SKM-1 (cell line): ENCODE measurements around the gene FAM222B.
"Not testable (repeated sequence)": the region's sequence is repeated elsewhere in the genome, so short reads cannot be mapped to it uniquely, and the experiment has no call there.

Source experiments
- DNase-seq: peaks from one replicate; lab custom pipeline; 2025; ENCODE audit not compliant: unreplicated experiment; lab: John Stamatoyannopoulos, UW

The FAM222B gene

GRCh38 chr17:28846231-28846630 lies 3.6 kb upstream of the FAM222B start:
- no peak for DNase-seq

DNA sequence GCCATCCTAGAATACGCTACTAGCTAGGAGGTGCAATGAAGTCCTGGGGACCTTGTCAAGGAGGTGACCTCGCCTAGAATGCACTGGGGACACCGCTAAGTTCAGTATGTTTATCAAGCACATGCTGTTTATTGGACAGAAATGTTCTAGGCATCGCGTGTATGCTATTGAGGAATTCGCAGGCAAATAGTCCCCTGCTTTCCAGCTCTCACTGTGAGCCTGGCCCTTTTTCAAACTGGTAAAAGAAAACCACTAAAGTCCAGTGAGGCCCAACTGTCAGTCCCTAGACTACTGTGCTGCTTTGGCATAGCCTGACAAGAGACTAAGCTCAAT lies 1.2 kb upstream of the FAM222B start:
- DNase-seq, result no peak

- DNase-seq, result no peak
Observed at GRCh38 chr17:28841901-28842281, 699 bp downstream of the FAM222B start.

- no peak for DNase-seq
Observed at GRCh38 chr17:28839221-28839620, 3.4 kb downstream of the FAM222B start.

- DNase-seq, result not testable (repeated sequence)
Observed at GRCh38 chr17:28836541-28836940, 6.0 kb downstream of the FAM222B start.

DNA sequence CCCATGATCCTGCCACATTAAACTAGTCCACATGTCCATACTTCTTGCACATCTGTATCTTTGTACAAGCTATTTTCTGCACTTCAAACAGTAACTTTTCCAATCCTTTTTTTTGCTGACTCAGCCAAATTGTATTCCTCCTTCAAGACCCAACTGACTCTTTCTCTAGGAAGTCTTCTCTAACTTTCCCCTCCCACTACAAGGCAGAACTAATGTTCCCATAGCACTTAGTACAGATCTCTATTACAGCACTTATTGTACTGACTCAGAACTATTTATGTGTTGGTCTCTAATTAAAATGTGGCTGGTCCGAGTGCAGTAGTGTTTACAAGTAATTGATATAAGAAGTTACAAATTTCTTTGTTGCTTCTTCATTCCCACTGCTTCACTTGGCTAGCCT lies 8.2 kb downstream of the FAM222B start:
- no peak for DNase-seq

DNA sequence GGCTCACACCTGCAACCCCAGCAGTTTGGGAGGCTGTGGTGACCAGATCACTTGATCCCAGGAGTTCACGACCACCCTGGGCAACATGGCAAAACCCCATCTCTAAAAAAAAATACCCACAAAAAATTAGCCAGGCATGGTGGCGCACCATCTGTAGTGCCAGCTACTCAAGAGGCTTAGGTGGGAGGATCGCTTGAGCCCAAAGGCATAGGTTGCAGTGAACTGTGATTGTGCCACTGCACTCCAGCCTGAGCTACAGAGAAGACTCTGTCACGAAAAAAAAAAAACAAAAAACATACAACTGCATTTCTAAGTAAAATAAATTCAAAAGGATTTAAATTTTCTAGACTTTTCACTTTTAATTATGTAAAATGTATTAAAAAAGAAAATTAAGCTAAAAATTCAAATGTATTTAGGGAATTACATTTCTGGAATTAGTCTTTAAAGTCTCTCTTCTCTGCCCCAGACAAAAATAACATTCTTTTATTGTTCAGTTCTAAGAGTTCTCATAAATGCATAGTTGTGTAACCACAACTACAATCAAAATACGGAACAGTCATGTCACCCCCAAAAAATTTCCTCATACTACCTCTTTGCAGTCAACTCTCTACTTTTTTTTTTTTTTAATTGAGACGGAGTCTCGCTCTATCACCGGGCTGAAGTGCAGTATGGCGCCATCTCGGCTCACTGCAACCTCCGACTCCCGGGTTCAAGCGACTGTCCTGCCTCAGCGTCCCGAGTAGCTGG lies 14.1 kb downstream of the FAM222B start:
- DNase-seq, result no peak

DNA sequence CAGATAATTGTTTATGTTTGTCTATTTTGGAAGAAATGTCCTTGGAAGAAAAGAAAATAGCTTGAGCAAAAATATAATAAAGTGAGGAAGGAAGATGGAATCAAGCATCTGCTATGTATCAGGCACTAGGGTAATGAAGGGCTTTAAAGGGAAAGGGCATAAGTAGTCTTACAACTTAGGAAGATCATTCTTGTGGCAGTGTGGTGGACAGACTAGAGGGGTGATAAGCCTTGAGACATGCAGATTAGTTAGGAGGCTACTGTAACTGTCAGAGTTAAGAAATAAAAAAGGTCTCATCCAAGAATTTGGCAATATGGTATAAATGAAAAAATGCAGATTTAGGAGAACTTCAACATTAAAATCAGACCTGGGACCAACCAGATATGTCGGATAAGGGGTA lies 14.9 kb downstream of the FAM222B start:
- no peak for DNase-seq

DNA sequence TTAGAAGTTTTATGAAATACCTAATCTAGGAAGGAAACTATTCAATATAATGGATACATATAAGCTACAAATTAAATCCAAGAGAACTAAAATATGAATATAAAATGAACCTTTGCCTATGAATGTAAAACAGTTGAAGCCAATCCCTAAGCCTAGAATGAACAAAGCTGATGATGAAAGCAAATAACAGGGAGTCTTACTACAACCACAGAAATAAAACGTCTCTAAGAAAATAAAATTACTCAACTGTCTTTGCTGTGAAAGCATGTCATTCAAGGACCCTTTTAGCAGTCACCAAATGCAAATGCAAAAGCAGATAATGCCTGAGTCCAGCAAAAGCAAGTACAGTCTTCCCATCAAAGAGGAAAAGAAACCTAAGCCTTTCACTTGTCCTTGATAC lies 23.0 kb downstream of the FAM222B start:
- DNase-seq, result no peak

- no peak for DNase-seq
Observed at GRCh38 chr17:28818819-28819221, 23.8 kb downstream of the FAM222B start.

DNA sequence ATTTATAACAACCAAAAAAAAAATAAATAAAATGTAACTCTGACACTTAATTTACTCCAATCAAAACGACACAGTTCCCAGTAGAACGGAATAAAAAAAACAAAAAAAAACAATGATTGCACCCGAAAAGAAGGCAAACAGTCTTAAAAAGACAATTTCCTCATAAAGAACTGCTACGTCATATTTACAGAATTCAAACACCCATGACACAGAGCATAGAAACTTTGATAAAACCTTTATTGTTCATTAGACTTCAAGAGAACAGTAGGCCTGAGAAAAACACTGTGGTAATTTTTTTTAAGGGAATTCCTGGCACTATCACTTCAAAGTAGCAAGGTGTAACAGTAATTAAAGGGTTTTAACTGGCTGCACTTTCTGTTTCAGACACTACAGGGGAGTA lies 26.1 kb downstream of the FAM222B start:
- DNase-seq, result no peak

DNA sequence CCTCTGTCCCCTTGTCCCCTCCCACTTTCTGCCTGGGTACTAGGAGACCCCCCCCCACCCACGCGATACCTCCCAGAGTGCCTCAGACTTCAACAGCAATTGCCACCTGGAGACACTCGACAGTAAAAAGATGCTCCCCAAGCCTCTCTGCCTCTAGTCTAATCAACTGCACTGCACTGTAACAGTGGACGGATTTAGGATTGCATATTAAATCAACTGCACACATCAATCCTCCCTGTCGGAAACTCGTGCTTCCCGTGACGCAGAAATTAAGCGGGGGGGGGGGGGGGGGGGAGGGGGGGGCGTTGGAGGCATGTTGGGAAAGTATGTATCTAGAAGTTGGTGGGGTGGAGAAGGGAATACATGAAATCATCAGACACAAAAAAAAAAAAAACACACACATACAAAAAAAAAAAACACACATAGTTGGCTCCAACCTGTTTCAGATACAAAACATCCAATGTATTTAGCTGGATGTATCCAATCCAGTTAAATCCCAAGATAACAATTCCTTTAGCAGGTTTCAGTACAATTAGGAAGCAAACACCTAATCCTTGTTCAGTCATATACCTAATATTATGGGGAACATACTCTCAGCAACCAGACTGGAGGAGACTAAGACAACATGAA lies 29.7 kb downstream of the FAM222B start:
- DNase-seq, result no peak

DNA sequence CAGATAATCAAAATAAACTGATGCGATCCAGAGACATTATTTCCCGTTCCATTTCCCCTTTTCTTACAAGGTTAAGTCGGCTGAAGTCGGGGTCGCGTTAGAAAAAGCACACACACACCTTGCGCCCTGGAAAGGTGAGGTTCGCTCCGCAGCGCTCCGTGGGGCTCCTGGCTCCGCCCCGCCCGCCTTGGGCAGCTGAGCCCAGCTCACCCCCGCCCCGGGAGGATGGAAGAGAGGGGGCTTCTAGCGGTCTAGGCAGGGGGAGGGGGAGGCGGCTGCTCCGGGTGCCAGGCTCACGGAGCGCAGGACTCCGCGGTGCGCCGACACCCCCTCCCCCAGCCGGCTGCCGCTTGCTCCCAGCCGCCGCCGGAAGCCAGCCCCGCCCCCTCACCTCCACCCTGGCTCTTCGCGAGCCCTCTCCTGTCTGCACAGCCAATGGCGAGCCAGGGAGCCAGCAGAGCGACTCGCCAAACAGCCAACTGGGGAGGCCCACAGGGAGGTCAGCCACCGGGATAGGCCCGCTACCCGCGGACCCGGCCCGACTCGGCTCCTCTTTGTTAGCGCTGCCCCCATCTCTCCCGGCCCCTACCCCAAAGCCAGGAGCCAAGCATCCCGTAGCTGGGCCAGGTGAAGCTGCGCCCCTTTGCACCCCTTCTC lies 30.4 kb downstream of the FAM222B start:
- DNase-seq, result peak; percentile 85

- no peak for DNase-seq
Observed at GRCh38 chr17:28811651-28812090, 30.9 kb downstream of the FAM222B start.

GRCh38 chr17:28810437-28810836 lies 32.2 kb downstream of the FAM222B start:
- DNase-seq, result no peak

- no peak for DNase-seq
Observed at GRCh38 chr17:28807925-28808634, 34.5 kb downstream of the FAM222B start.

DNA sequence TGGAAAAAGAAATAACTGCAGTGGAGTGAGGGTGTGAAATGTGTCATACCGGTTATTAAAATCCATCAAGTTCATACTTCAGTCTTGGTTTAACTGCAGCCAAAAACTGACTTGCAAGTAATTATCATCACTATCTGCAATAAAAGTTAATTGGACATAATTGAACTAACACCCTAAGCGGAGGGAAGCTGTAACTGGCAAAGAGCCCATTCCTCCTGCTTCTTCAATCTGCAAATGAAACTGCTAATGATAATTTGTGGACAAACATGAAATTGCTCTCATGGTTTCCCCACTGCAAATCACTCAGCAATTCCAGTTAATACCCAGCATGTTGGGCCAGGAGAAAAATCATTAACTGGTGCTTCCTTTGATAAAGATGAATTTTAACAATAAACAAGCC lies 46.5 kb downstream of the FAM222B start:
- no peak for DNase-seq

GRCh38 chr17:28794846-28795441 lies 47.6 kb downstream of the FAM222B start:
- not testable (repeated sequence) for DNase-seq

- peak; percentile 21 for DNase-seq
Observed at GRCh38 chr17:28792877-28793661, 49.5 kb downstream of the FAM222B start.

- no peak for DNase-seq
Observed at GRCh38 chr17:28788100-28788499, 54.5 kb downstream of the FAM222B start.

- DNase-seq, result no peak
Observed at GRCh38 chr17:28783161-28783560, 59.4 kb downstream of the FAM222B start.
